ENCODE results near the gene DCAF8.

DCAF8 gene

DNA sequence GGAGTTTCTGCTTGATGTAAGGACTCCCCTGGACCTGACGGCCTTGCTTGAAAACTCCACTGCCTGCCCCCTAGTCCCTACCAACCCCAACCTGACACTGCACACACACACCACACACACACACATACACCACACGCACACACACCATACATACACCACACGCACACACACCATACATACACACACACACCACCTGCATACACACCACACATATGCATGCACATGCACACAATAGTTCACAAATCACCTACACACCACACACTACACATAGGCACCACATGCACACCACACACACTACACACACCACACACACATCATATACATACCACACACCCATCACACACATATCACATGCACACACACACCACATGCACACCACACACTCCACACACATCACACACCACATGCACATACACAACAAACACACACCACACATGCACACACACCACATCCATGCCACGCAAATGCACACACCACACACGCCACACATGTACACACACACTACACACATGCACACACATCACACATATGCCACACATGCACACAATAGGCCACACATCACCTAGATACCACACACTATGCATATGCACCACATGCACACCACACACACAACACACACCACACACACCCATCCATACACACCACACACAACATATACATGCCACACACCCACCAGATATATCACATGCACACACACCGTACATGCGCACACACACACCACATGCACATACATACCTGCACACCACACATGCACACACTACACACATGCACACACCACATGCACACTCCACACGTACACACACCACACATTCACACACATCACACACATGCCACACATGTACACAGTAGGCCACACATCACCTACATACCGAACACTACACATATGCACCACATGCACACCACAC lies 68.3 kb downstream of the DCAF8 start:
- TF ChIP-seq, protein P1, sequence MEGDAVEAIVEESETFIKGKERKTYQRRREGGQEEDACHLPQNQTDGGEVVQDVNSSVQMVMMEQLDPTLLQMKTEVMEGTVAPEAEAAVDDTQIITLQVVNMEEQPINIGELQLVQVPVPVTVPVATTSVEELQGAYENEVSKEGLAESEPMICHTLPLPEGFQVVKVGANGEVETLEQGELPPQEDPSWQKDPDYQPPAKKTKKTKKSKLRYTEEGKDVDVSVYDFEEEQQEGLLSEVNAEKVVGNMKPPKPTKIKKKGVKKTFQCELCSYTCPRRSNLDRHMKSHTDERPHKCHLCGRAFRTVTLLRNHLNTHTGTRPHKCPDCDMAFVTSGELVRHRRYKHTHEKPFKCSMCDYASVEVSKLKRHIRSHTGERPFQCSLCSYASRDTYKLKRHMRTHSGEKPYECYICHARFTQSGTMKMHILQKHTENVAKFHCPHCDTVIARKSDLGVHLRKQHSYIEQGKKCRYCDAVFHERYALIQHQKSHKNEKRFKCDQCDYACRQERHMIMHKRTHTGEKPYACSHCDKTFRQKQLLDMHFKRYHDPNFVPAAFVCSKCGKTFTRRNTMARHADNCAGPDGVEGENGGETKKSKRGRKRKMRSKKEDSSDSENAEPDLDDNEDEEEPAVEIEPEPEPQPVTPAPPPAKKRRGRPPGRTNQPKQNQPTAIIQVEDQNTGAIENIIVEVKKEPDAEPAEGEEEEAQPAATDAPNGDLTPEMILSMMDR (IDR thresholded peaks at IDR 0.05; ENCODE audit: control extremely low read depth, extremely low read depth, low read depth, missing control alignments) = no peak
- POLR2A ChIA-PET = no interaction called here
- CTCF ChIA-PET = interaction anchor here (0.5 to 7.2 kb wide), 67 partner anchors 11 to 431 kb away, joined by 3 to 134 read pairs (median 5); partner anchors contain the start of genes DCAF8, IGSF8, PEA15 and PEX19
- DNase-seq (ENCODE audit: extremely low spot score) = no peak

GRCh38 chr1:160193091-160193819 lies 69.1 kb downstream of the DCAF8 start:
- POLR2A ChIA-PET = no interaction called here
- TF ChIP-seq, protein P1 (IDR thresholded peaks at IDR 0.05; ENCODE audit: control extremely low read depth, extremely low read depth, low read depth, missing control alignments) = peak; percentile 98
- CTCF ChIA-PET = interaction anchor here (0.5 to 7.2 kb wide), 67 partner anchors 10 to 432 kb away, joined by 3 to 134 read pairs (median 5); partner anchors contain the start of genes DCAF8, IGSF8, PEA15 and PEX19
- peak; percentile 79 for DNase-seq (ENCODE audit: extremely low spot score)

DNA sequence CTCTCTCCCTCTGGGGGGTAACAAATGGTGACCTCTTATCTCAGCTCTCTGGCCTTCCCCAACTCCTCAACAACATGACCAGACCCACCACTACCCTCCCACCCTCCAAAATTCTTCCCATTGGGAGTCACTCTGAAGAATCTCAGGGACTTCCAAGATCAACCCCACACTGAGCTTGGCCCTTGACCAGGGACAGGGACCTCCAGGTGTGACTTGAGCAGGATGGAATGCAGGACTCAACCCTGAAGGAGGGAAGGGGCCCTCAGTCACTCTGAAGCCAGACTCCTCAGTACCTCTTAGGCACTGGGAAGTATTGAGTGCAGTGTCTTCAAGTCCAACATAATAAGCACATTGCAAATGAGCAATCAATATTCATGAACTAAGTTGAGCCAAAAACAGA lies 70.1 kb downstream of the DCAF8 start:
- POLR2A ChIA-PET = no interaction called here
- CTCF ChIA-PET = interaction anchor here (1.4 to 7.2 kb wide), 14 partner anchors 9 to 187 kb away, joined by 3 to 134 read pairs (median 14); partner anchors contain the start of genes PEA15 and PEX19
- DNase-seq (ENCODE audit: extremely low spot score) = no peak
- TF ChIP-seq, protein P1 (IDR thresholded peaks at IDR 0.05; ENCODE audit: control extremely low read depth, extremely low read depth, low read depth, missing control alignments) = no peak

- CTCF ChIA-PET = interaction anchor here (0.7 to 7.2 kb wide), 11 partner anchors 14 to 188 kb away, joined by 3 to 134 read pairs (median 15); partner anchors contain the start of genes PEA15 and PEX19
- TF ChIP-seq, protein P1 (IDR thresholded peaks at IDR 0.05; ENCODE audit: control extremely low read depth, extremely low read depth, low read depth, missing control alignments) = no peak
- no peak for DNase-seq (ENCODE audit: extremely low spot score)
- POLR2A ChIA-PET = no interaction called here
These were observed 70.6 kb downstream of the DCAF8 start for GRCh38 chr1:160191756-160192155.

GRCh38 chr1:160189649-160190625 lies 72.4 kb downstream of the DCAF8 start, which contains the start of gene CASQ1:
Gene CASQ1 (plus strand): TSS chr1:160190575. CDS start chr1:160190752, 177 bp downstream.
- no peak for DNase-seq (ENCODE audit: extremely low spot score)
- CTCF ChIA-PET = interaction anchor here (0.8 to 7.2 kb wide), 10 partner anchors 9 to 187 kb away, joined by 3 to 134 read pairs (median 12); partner anchors contain the start of genes PEA15 and PEX19
- TF ChIP-seq, protein P1 (IDR thresholded peaks at IDR 0.05; ENCODE audit: control extremely low read depth, extremely low read depth, low read depth, missing control alignments) = no peak
- POLR2A ChIA-PET = interaction anchor here (0.8 kb wide), 1 partner anchor 187 kb away, joined by 3 read pairs; no protein-coding TSS in a partner anchor
